ENCODE measurements around the gene GREB1L. TPM values are rescaled to one million over a fixed set of nuclear protein-coding genes. Genes with fewer than 3 reads are reported as not detected.

The GREB1L gene
- total and polyA plus RNA-seq, 12 donors, result 0.39 to 4.9 (median 1.3) TPM

- Histone ChIP-seq H3K27ac (no peak overlapping the region), H3K9me3 (replicated peaks in 1 of 3) (no peaks in the 10 kb centered on the region), H3K4me3 (no peak overlapping the region), H3K4me1 (replicated peaks in 1 of 2) (no peaks in the 10 kb centered on the region), H3K27me3 (no peaks in the 10 kb centered on the region), H3K36me3 (replicated peaks in 1 of 2) (no peaks in the 10 kb centered on the region)
- no peak for DNase-seq
- no peak for TF ChIP-seq CTCF (IDR thresholded peaks at IDR 0.05)
- TF ChIP-seq POLR2A (IDR thresholded peaks at IDR 0.05), result no peak
- WGBS, 4 donors, result 58 to 82% (median 74%) methylated on average over 1 of the region's 1 CpG
- intact Hi-C loops (cut with DNase I), result no loop called here
Observed at GRCh38 chr18:21404426-21404825, 162.4 kb downstream of the GREB1L start.

- 76 to 92% (median 88%) methylated on average over 3 of the region's 3 CpGs for WGBS, 4 donors
- TF ChIP-seq POLR2A (IDR thresholded peaks at IDR 0.05) (no peak), CTCF (IDR thresholded peaks at IDR 0.05) (no peak)
Observed at GRCh38 chr18:21406116-21406515, 164.1 kb downstream of the GREB1L start.

GRCh38 chr18:21408681-21409080, 166.6 kb downstream of the GREB1L start:
- intact Hi-C loops (cut with DNase I), result no loop called here
- H3K27ac ChIP-seq, result no peak overlapping the region
- 81 to 97% (median 91%) methylated on average over 3 of the region's 3 CpGs for WGBS, 4 donors
- DNase-seq, result no peak
- H3K4me3 ChIP-seq, result no peak overlapping the region
- TF ChIP-seq POLR2A (IDR thresholded peaks at IDR 0.05) (no peak), CTCF (IDR thresholded peaks at IDR 0.05) (no peak)
- H3K36me3 ChIP-seq (replicated peaks in 1 of 2), result no peaks in the 10 kb centered on the region
- H3K27me3 ChIP-seq, result no peaks in the 10 kb centered on the region
- no peaks in the 10 kb centered on the region for H3K4me1 ChIP-seq (replicated peaks in 1 of 2)
- no peaks in the 10 kb centered on the region for H3K9me3 ChIP-seq (replicated peaks in 1 of 3)

More at GRCh38 chr18:21406116-21406515, 164.1 kb downstream of the GREB1L start:
- Histone ChIP-seq H3K36me3 (replicated peaks in 1 of 2) (no peaks in the 10 kb centered on the region), H3K4me1 (replicated peaks in 1 of 2) (no peaks in the 10 kb centered on the region), H3K27me3 (no peaks in the 10 kb centered on the region), H3K27ac (no peak overlapping the region), H3K9me3 (replicated peaks in 1 of 3) (no peaks in the 10 kb centered on the region), H3K4me3 (no peak overlapping the region)
- DNase-seq, result no peak
- intact Hi-C loops (cut with DNase I), result no loop called here

- TF ChIP-seq CTCF (IDR thresholded peaks at IDR 0.05) (no peak), POLR2A (IDR thresholded peaks at IDR 0.05) (no peak)
- Histone ChIP-seq H3K4me1 (replicated peaks in 1 of 2) (no peaks in the 10 kb centered on the region), H3K9me3 (replicated peaks in 1 of 3) (no peaks in the 10 kb centered on the region), H3K4me3 (no peak overlapping the region), H3K27ac (no peak overlapping the region), H3K36me3 (replicated peaks in 1 of 2) (no peaks in the 10 kb centered on the region), H3K27me3 (peaks cover 4% of the 10 kb centered on the region)
- WGBS, 4 donors, result 52 to 68% (median 62%) methylated on average over 1 of the region's 1 CpG
- DNase-seq, result no peak
- intact Hi-C loops (cut with DNase I), result no loop called here
Observed at GRCh38 chr18:21433436-21433835, 191.4 kb downstream of the GREB1L start.

Data from adrenal gland (tissue), 12 donors.